ENCODE results near the gene TMC1.

DNA sequence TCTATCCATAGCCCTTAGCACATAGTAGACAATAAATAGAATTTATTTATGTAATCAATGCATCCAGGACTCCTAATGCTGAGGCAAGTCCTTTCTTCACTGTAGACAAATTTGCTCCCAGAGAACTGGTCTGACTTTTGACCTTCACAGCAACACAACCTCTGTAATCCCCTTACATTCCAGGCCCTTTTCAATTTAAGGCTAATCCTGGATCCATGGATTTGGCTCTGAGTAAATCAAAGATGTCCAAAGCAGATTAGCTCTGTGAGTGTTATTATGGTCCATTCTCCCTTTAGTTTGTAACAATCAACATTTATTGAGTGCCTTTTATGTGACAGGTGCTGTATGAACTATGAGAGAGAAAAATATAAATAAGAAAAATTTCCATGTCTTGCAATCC lies 27.4 kb upstream of the TMC1 start:
- TF ChIP-seq ZSCAN16 (tag by site-specific recombination; IDR thresholded peaks at IDR 0.05) (no peak), ZBTB20 (tag by site-specific recombination; IDR thresholded peaks at IDR 0.05) (no peak), KLF1 (tag by site-specific recombination; IDR thresholded peaks at IDR 0.05) (no peak), SETDB1 (IDR thresholded peaks at IDR 0.05; ENCODE audit: insufficient read length, low read length) (no peak), YY2 (tag by site-specific recombination; IDR thresholded peaks at IDR 0.05) (no peak), ZNF239 (tag by site-specific recombination; IDR thresholded peaks at IDR 0.05) (no peak), ZNF302 (tag by site-specific recombination; IDR thresholded peaks at IDR 0.05; ENCODE audit: low read depth) (no peak), ZNF24 (tag by site-specific recombination; IDR thresholded peaks at IDR 0.05) (no peak), ZBTB48 (tag by site-specific recombination; IDR thresholded peaks at IDR 0.05) (no peak)
- TF ChIP-seq, protein P1, sequence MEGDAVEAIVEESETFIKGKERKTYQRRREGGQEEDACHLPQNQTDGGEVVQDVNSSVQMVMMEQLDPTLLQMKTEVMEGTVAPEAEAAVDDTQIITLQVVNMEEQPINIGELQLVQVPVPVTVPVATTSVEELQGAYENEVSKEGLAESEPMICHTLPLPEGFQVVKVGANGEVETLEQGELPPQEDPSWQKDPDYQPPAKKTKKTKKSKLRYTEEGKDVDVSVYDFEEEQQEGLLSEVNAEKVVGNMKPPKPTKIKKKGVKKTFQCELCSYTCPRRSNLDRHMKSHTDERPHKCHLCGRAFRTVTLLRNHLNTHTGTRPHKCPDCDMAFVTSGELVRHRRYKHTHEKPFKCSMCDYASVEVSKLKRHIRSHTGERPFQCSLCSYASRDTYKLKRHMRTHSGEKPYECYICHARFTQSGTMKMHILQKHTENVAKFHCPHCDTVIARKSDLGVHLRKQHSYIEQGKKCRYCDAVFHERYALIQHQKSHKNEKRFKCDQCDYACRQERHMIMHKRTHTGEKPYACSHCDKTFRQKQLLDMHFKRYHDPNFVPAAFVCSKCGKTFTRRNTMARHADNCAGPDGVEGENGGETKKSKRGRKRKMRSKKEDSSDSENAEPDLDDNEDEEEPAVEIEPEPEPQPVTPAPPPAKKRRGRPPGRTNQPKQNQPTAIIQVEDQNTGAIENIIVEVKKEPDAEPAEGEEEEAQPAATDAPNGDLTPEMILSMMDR (tag by site-specific recombination; IDR thresholded peaks at IDR 0.05), result no peak
- TF ChIP-seq, protein P2, sequence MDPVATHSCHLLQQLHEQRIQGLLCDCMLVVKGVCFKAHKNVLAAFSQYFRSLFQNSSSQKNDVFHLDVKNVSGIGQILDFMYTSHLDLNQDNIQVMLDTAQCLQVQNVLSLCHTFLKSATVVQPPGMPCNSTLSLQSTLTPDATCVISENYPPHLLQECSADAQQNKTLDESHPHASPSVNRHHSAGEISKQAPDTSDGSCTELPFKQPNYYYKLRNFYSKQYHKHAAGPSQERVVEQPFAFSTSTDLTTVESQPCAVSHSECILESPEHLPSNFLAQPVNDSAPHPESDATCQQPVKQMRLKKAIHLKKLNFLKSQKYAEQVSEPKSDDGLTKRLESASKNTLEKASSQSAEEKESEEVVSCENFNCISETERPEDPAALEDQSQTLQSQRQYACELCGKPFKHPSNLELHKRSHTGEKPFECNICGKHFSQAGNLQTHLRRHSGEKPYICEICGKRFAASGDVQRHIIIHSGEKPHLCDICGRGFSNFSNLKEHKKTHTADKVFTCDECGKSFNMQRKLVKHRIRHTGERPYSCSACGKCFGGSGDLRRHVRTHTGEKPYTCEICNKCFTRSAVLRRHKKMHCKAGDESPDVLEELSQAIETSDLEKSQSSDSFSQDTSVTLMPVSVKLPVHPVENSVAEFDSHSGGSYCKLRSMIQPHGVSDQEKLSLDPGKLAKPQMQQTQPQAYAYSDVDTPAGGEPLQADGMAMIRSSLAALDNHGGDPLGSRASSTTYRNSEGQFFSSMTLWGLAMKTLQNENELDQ (tag by site-specific recombination; IDR thresholded peaks at IDR 0.05; ENCODE audit: low read depth), result no peak
